NCI-H128 (cell line): ENCODE measurements around the gene TFDP2.
"Not testable (repeated sequence)": the region's sequence is repeated elsewhere in the genome, so short reads cannot be mapped to it uniquely, and the experiment has no call there.

Experiments
- DNase-seq: peaks from one replicate; lab custom pipeline; 2025; ENCODE audit not compliant: unreplicated experiment; lab: John Stamatoyannopoulos, UW

The TFDP2 gene, protein sequence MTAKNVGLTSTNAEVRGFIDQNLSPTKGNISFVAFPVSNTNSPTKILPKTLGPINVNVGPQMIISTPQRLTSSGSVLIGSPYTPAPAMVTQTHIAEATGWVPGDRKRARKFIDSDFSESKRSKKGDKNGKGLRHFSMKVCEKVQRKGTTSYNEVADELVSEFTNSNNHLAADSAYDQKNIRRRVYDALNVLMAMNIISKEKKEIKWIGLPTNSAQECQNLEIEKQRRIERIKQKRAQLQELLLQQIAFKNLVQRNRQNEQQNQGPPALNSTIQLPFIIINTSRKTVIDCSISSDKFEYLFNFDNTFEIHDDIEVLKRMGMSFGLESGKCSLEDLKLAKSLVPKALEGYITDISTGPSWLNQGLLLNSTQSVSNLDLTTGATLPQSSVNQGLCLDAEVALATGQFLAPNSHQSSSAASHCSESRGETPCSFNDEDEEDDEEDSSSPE

DNA sequence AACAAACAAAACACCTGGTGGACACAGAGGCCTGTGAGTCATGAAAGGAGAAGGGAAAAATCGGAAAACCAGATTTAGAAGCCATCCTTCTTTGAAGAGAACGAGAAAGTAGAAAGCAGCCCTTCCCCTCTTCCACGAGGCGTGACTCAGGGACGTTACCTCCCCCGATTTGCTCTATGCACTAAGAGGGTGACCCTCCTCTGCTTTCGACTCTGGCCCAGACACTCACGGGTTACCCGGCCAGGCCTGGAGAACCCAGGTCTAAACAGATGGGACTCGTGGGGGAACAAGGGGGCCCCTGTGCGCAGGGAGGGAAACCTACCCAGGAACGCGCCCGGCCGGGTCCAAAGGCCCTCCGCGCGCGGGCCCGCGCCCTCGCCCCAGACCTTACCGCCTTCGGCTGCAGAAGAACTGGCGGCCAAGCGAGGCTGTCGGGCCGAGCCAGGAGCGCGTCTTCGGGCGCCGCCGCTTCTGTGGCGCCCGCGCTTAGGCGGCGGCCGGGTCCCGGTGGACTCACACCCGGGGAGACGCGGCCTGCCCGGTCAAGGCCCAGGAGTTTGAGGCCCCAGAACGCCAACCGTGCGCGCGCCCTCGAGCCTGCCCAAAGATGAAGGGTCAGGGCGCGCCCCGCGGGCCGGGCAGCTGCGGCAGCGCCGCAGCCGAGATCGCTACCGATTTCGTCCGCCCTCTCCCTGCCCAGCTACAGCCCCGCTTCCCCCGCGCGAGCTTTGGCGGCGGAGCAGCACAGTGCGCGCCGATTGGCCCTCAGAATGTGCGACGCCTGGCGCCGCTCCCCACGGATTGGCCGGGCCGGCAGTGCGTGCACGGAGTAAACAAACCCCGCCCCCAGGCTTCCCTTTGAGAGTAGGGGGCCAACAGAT lies at the start of gene TFDP2:
Gene TFDP2, minus strand, starts transcription at position 753 of the 881 bp plus-strand sequence. CDS start 47,795 bp downstream, outside the sequence.
- DNase-seq, result peak; percentile 89

DNA sequence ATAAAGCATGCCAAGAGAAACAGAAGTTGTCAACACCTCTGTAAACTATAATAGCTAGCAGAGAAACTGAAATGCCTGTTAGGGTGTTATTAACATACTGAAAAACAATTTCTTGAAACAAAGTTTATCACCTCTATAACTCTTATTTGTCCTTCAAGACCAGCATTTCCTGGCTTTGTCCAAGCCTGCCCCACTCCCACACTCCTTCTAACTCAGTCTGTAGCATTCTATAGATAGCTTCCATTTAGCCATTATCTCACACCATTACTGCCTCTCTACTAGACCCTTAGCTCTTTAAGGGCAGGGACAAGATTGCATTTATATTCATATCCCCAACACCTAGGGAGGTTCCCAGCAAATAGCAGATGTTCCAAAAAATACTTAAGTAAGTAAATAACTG lies 39.5 kb upstream of the TFDP2 start:
- DNase-seq, result no peak

DNA sequence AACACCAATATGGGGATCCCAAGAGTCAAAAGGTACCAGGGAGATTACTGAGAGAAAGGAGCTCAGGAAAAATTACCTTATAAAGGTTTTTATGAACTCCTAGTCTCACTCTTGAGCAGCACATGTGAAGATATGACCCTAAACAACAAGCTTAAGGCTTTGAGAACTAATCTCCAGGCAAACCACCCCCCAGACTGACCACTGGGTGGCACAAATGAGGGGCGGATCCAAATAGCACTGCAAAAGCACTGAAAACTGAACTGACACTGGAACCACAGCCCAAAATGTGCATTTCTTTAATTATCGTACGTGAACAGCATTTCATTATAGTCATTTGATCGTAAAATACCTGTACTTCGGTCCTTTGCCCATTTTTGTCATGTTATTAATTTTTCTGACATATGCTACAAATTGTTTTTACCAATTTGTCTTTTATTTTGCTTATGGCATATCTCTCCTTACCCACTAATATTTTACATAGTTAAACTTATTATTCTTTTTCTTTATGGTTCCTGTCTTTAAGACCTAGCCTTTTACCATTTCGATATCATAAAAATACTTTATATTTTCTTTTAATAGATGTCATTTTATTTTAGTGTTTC lies 31.5 kb upstream of the TFDP2 start:
- no peak for DNase-seq

DNA sequence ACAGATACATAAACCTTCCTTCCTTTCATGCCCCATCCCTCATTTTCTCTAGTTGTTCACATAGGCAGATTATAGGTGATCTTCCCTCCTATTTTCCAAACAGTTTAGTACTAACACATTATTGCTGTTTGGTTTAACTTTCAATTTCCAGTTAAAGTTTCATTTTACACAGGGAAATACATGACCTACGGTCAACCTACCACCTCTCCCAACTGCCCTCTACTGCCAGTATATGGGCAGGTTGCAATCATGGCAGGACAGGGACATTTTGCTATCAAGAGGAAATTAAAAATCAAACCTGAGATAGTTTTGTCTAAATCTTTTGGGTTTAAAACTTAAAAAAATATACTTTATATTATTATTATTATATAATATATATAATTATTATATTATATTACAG lies 26.1 kb upstream of the TFDP2 start:
- no peak for DNase-seq

DNA sequence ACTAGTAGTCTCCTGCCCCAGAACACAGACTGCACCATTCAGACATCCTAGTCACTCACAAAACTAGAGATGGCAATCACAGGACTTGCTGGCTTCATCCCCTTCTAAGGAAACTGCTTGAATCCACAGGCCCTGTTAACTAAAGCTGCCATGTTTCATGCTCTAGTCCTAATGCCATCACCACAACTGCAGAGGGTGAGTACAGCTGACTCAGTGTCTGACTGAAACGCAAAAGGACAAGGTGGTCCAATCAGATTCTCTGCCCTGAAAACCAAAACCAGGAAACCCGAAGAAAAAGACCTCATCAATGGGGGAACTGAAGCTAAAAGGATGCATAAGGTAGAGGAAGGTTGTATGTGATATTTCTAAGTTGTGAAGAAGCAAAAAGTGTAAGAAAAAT lies 25.2 kb upstream of the TFDP2 start:
- no peak for DNase-seq

DNA sequence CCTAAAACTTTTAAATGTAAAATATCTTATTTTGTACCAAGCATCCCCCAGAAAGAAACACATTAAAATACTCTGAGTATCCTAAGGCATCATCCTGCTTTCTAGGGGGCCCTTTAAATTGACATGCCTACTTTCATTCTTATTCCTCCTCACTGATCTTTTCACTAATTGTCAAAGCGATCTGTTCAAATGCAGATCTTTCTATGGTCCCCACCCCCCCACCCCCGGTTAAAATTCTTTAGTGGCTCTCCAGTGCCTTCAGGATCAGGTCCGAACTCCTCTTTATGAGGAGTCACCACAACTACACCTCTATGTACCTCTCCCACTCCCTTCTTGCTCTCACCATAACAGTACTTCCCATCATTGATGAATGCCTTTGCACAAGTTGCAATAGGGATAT lies 19.2 kb upstream of the TFDP2 start:
- DNase-seq, result no peak

DNA sequence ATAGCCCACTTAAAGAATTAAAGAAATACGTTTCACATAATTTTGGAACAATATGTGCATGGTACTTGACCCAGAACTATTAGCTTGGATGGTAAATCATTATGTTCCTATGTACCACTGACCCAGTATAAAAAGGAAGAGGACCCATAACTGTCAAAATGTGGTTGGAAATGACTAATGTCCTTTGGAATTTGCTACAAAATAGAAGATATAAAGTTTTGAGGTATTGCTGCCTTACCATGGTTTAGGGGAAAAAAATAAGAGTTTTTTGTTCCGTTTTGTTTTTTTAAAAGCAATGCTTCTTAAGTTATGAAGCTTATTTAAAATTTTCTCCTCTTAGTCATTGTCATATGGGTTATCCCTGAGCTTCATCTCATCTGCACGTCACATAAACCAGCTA lies 15.8 kb upstream of the TFDP2 start:
- DNase-seq, result no peak

DNA sequence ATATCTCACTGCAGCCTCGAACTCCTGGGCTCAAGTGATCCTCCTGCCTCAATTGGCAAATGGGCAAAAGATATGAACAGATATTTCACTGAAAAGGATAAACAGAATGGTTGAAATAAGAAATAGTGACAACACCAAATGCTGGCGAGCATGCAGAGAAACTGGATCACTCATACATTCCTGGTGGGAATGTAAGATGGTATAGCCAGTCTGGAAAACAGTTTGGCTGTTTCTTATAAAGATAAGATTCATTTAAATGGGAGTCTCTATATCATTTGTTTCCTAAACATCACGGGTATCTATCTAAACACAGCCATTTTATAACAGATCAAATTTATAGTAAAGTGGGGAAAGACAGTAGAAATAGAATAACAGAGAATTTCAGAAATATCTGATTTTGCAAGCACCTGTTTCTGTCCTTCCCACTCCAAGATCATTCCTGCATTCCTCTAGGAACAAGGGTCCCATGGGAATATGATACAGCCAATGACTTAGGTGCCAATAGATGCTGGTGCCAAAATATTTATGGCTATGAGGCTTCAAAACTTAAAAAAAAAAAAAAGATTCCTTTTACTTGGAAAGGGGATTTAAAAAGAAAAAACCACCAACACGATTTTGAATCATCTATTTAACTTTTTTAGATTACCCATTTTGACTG lies 9.9 kb upstream of the TFDP2 start:
- DNase-seq, result no peak

DNA sequence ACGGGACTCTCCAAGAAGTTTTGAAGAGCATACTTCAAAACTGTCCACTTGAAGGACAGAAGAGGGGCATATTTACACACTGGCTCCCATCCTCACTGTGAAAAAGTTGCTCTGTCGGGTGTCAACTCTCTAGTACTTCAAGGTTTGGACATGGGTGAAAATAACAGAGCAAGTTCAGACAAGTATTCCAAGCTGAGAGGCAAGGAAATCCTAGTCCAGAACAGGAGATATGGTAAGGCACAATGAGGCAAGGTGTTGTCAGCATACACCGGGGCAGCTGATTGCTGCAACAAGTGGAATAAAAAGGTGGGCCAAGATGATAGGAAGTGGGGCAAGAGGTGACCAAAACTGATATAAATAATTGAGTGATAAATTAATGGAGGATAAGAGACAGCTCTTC lies 4.8 kb upstream of the TFDP2 start:
- DNase-seq, result no peak

DNA sequence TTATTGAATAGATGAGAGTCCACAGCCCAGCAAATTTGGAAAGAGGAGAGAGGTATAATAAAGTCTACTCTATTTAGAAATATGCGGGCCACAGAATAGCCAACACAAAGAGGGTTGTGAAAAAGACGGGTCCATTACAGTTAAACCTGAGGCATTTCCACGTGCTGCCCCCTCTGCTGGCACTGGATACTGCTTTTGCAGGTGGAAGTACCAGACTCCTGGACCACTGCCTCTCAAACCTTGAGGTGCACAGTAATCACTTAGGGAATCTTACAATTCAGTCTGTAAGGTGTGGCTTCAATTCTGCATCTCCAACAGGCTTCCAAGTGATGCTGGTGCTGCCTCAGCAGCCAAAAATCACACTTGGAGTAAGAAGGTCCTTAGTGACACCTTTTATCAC lies 3.0 kb upstream of the TFDP2 start:
- no peak for DNase-seq

DNA sequence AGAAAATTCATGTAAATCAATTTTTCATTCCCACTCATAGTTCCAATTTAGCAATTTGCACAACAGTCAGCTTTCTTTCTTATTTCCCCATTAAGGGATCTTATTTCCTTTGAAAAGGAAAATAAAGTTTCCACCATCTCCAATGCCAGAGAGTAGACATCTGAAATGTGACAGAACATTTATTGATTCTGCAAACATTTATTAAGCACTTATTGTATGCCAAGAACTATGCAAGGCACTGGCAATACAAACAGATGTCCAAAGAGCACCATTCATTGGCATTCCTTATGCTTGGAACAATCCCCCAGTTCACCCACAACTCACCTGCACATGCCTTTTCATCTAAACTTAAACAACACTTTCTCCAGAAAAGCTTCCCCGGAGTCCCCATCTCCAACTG lies 2.5 kb upstream of the TFDP2 start:
- DNase-seq, result no peak

DNA sequence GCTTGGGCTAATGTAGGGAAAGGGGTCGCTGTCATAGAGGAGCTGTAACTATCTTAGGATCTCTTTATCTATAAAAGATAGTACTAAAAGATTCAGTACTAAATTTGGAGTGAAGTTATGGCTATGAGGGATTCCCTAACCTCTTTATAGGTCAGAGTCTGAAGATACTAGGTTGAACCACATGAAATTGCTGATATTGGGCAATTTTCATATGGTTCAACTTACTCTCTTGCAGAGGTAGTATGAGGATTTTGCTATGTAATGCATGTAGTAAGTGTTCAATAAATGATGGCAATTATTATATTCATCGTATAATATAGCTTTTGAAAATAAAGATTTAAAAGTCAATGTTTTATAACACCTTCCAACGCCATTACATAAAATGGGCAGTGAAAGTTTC lies 1.9 kb upstream of the TFDP2 start:
- no peak for DNase-seq

DNA sequence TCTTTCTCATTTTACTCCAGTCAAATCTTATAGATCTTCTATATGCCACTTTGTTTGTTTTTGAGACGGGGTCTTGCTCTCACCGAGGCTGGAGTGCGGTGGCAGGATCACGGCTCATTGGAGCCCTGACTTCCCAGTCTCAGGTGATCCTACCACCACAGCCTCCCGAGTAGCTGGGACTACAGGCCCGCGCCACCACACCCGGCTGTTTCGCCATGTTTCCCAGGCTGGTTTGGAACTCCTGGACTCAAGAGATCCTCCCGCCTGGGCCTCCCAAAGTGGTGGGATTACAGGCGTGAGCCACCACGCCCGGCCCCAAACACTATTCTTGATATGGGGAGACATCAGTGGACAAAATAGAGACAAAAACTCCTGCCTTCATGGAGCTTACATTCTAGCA lies 927 bp upstream of the TFDP2 start:
- no peak for DNase-seq

DNA sequence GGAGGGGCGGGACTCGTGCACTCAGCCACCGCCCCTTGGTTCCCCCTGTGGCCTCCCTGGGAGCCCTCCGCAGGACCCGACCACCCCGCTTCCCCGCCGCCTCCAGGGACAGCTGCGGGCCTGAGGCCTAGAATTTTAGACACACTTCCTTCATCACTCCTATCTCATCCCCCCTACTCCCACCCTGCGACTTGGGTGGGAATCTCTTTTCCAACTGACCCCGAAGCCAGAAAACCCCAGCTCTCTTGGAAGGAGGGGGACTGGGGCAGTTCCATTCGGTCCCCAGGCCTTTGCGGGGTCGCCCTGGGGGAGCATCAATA lies 289 bp upstream of the TFDP2 start:
- no peak for DNase-seq

DNA sequence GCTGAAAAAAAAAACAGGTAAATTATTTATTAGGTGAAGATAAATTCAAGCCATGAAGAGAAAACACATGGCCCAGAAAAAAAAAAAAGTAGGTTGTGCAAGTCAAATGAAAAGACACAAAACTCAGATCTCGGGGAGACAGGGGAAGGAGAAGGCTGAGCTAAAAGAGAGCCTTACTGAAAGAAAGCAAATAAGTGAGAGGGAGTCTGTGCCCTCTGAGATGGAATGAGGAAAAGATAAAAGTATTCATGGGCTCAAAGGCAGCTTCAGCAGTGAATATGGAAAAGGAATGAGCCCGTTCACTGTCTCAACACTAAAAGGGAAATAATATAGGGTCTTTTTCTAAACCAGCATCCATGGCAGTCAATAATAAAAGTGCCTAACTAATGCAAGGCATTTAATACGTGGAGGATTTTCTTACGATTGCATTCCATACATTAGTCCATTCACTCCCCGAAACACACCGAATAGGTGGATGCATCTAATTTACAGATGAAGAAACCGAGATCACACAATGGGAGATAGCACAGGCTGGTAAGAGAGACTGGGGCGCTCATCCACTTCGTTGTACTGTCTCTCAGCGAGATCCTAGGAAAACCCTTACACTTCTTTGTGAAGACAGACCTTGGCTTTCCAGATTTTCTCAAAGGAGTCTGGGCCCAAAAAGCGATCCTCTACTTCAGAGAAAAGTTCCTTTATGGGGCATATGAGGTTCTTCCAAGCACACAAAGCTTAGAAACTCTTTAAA lies 1.1 kb downstream of the TFDP2 start:
- DNase-seq, result no peak

DNA sequence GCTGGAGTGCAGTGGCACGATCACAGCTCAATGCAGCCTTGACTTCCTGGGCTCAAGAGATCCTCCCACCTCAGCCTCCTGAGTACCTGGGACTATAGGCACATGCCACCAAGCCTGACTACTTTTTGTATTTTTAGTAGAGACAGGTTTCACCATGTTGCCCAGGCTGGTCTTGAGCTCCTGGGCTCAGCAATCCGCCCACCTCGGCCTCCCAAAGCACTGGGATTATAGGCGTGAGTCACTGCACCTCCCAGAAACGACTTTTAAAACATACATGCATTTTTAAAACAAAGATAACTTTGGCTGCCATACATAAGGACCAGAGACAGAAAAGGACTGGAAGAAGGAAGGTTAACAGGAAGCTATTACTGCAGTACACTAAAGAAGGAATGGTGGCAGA lies 4.8 kb downstream of the TFDP2 start:
- DNase-seq, result not testable (repeated sequence)

DNA sequence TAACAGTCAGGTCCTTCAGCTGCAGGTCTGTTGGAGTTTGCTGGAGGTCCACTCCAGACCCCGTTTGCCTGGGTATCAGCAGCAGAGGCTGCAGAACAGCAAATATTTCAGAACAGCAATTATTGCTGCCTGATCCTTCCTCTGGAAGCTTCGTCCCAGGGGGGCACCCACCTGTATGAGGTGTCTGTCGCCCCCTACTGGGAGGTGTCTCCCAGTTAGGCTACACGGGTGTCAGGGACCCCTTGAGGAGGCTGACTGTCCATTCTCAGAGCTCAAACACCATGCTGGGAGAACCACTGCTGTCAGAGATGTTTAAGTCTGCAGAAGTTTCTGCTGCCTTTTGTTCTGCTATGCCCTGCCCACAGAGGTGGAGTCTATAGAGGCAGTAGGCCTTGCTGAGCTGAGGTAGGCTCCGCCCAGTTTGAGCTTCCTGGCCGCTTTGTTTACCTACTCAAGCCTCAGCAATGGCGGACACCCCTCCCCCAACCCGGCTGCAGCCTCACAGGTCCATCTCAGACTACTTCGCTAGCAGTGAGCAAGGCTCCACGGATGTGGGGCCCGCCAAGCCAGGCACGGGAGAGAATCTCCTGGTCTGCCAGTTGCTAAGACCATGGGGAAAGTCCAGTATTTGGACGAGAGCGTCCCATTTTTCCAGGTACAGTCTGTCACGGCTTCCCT lies 8.6 kb downstream of the TFDP2 start:
- not testable (repeated sequence) for DNase-seq

DNA sequence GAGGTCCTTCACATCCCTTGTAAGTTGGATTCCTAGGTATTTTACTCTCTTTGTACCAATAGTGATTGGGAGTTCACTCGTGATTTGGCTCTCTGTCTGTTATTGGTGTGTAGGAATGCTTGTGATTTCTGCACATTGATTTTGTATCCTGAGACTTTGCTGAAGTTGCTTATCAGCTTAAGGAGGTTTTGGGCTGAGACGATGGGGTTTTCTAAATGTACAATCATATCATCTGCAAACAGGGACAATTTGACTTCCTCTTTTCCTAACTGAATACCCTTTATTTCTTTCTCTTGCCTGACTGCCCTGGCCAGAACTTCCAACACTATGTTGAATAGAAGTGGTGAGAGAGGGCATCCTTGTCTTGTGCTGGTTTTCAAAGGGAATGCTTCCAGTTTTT lies 12.3 kb downstream of the TFDP2 start:
- DNase-seq, result not testable (repeated sequence)

DNA sequence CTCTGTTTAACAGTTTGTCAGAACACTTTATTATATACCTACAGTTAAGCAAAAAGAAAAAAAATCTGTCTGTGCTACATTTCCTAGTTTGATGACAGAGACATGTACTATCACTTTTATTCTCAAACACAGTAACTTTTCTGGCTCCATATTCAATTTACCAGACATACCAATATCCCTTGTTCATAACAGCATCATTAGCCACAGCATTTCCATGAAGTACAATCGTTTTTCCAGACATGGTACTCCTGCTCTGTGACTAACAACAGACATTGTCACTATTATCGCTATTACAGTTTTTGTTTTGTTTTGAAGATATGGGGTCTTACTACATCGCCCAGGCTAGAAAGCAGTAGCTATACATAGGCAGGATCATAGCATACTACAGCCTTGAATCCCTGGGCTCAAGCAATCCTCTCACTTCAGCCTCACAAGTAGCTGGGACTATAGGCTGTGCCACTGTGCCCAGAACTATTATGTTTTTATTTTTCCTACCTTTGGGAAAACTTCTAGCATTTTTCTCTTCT lies 14.5 kb downstream of the TFDP2 start:
- no peak for DNase-seq
